ENCODE results near the gene ZNF598. TPM values are rescaled to one million over a fixed set of nuclear protein-coding genes. Genes with fewer than 3 reads are reported as not detected.

ZNF598 gene
- total RNA-seq, 1 experiment from 2014 or later: 72.4 TPM

DNA sequence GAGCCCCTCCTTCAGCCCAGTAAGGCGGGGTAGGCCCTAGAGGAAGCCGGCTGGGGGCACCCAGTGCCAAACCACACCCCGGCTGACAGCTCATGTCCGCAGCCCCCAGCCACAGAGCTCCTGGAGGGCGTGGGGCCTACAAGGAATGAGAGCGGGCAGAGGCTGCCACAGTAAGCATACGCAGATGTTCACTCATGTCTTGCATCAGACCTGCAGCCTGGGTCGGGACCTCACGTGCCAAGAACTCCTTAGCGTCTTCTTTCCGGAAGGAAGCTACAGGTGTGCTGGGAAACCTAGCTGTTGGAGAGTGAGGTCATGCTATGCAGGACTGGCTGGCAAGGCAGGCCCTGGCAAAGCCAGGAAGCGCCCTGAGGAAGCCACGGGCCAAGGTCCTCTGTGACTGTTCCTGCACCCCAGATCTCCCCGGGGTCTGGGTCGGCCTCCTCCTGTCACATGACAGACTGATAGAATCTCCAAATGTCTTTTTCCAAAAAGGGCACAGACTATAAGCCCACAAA, 1.6 kb downstream of the ZNF598 start:
- peak overlapping the region; percentile 40 for H3K27ac Mint-ChIP-seq (ENCODE audit: unreplicated experiment)

DNA sequence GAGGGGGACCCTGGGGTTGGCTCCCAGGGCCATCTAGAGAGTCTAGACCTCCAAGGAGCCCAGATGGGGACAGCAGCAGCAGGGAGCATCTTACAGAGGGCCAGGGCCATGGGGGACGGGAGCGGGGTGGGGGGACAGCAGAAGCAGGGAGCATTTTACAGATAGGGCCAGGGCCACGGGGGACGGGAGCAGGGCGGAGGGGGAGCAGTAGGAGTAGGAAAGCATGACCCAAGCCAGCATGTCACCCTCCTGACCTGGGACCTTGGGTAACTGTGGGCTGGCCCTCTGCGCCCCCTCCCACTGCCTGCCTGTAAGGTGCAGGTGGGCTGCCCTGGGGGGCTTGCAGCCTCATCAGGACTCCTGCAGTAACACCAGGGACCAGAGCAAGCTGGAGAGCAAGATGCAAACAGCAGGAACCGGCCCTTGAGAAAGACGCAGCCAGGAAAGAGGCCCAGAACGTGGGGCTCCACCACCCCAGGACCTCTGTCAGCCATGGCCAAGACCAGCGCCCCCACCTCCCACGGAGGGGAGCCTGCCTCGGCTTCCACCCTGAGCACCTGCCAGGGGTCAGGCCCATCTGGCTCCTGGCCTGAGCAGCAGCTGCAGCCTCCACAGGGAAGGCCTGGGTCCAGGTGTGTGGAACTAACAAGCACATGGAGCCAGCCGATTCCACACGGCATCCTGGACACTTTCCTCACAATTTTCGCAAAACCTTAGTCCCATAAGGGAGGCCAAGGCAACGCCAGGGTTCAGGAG, 2.4 kb downstream of the ZNF598 start:
- peaks cover 38% of the 10 kb centered on the region for H3K4me1 Mint-ChIP-seq (ENCODE audit: low read depth, unreplicated experiment)
- H3K36me3 Mint-ChIP-seq (ENCODE audit: insufficient read depth, unreplicated experiment): peaks cover 45% of the 10 kb centered on the region
- H3K27me3 Mint-ChIP-seq (ENCODE audit: unreplicated experiment): no peaks in the 10 kb centered on the region
- BruUV-seq (replicated peaks): no TSS peak
- DNase-seq: no peak
- CTCF ChIA-PET: interaction anchor here (1.1 to 1.6 kb wide), 3 partner anchors 26 to 133 kb away, joined by 3 to 6 read pairs (median 3); partner anchors contain the start of gene RPS2
- TF ChIP-seq, protein P1, sequence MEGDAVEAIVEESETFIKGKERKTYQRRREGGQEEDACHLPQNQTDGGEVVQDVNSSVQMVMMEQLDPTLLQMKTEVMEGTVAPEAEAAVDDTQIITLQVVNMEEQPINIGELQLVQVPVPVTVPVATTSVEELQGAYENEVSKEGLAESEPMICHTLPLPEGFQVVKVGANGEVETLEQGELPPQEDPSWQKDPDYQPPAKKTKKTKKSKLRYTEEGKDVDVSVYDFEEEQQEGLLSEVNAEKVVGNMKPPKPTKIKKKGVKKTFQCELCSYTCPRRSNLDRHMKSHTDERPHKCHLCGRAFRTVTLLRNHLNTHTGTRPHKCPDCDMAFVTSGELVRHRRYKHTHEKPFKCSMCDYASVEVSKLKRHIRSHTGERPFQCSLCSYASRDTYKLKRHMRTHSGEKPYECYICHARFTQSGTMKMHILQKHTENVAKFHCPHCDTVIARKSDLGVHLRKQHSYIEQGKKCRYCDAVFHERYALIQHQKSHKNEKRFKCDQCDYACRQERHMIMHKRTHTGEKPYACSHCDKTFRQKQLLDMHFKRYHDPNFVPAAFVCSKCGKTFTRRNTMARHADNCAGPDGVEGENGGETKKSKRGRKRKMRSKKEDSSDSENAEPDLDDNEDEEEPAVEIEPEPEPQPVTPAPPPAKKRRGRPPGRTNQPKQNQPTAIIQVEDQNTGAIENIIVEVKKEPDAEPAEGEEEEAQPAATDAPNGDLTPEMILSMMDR (IDR thresholded peaks at IDR 0.05; ENCODE audit: unreplicated experiment): no peak
- H3K27ac Mint-ChIP-seq (ENCODE audit: unreplicated experiment): peak overlapping the region; percentile 40
- peak overlapping the region; percentile 89 for H3K4me3 Mint-ChIP-seq (ENCODE audit: low read depth, unreplicated experiment)
- intact Hi-C loops (cut with micrococcal nuclease; ENCODE audit: unreplicated experiment): no loop called here
- H3K9me3 Mint-ChIP-seq (ENCODE audit: low read depth, unreplicated experiment): no peaks in the 10 kb centered on the region

More for the DNA sequence above, 1.6 kb downstream of the ZNF598 start:
- Mint-ChIP-seq H3K36me3 (ENCODE audit: insufficient read depth, unreplicated experiment) (peaks cover 44% of the 10 kb centered on the region), H3K9me3 (ENCODE audit: low read depth, unreplicated experiment) (no peaks in the 10 kb centered on the region), H3K4me3 (ENCODE audit: low read depth, unreplicated experiment) (peak overlapping the region; percentile 89), H3K4me1 (ENCODE audit: low read depth, unreplicated experiment) (peaks cover 38% of the 10 kb centered on the region), H3K27me3 (ENCODE audit: unreplicated experiment) (no peaks in the 10 kb centered on the region)
- intact Hi-C loops (cut with micrococcal nuclease; ENCODE audit: unreplicated experiment): no loop called here
- TF ChIP-seq, protein P1 (IDR thresholded peaks at IDR 0.05; ENCODE audit: unreplicated experiment): no peak
- peak; percentile 66 for DNase-seq
- BruUV-seq (replicated peaks): TSS peak; percentile 78
- CTCF ChIA-PET: interaction anchor here (0.7 to 1.6 kb wide), 6 partner anchors 13 to 140 kb away, joined by 3 to 6 read pairs (median 4); partner anchors contain the start of genes RAB26 and RPS2

DNA sequence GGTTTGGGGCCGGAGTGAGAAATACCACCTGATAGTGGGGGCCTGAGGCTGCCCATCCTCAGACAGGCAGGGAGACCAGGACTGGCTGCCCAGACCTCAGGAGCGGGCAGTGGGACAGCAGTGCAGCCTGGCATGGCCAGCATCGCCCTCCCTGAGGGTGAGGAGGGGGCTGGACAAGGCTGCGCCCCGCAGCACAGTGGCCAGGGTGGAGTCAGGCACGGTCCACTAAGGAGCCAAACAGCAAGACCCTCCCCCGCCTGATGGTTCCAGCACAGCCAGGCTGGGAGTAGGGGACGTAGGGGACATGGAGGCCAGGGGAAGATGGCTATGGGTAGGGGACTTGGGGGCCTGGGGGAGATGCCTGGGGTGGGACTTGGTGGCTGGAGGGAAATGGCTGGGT, 3.3 kb downstream of the ZNF598 start:
- TF ChIP-seq, protein P1 (IDR thresholded peaks at IDR 0.05; ENCODE audit: unreplicated experiment): no peak
- H3K9me3 Mint-ChIP-seq (ENCODE audit: low read depth, unreplicated experiment): no peaks in the 10 kb centered on the region
- DNase-seq: no peak
- no TSS peak for BruUV-seq (replicated peaks)
- no peaks in the 10 kb centered on the region for H3K27me3 Mint-ChIP-seq (ENCODE audit: unreplicated experiment)
- H3K4me1 Mint-ChIP-seq (ENCODE audit: low read depth, unreplicated experiment): peaks cover 38% of the 10 kb centered on the region
- intact Hi-C loops (cut with micrococcal nuclease; ENCODE audit: unreplicated experiment): no loop called here
- peak overlapping the region; percentile 89 for H3K4me3 Mint-ChIP-seq (ENCODE audit: low read depth, unreplicated experiment)
- peaks cover 48% of the 10 kb centered on the region for H3K36me3 Mint-ChIP-seq (ENCODE audit: insufficient read depth, unreplicated experiment)
- CTCF ChIA-PET: no interaction called here
- H3K27ac Mint-ChIP-seq (ENCODE audit: unreplicated experiment): peak overlapping the region; percentile 10

DNA sequence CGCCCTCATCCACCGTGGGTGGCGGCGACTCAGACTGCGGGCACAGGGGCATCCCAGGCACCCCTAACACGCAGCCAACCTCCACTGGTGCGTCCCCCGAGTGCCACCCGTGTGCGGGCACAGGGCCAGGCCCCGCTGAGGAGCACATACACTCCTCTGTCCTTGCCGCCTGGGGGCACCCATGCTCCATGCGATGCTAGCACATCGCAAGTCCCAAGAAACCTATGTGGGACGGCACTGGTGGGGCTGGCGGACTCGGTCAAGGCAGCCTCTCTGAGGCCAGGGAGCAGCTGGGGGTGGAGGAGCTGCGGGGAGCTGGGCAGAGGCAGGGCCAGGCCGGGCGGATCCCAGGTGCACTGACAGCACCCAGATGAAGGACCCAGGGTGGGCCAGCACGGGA, 4.0 kb downstream of the ZNF598 start:
- H3K27ac Mint-ChIP-seq (ENCODE audit: unreplicated experiment): peak overlapping the region; percentile 10
- no peaks in the 10 kb centered on the region for H3K27me3 Mint-ChIP-seq (ENCODE audit: unreplicated experiment)
- peaks cover 53% of the 10 kb centered on the region for H3K36me3 Mint-ChIP-seq (ENCODE audit: insufficient read depth, unreplicated experiment)
- DNase-seq: no peak
- peaks cover 38% of the 10 kb centered on the region for H3K4me1 Mint-ChIP-seq (ENCODE audit: low read depth, unreplicated experiment)
- intact Hi-C loops (cut with micrococcal nuclease; ENCODE audit: unreplicated experiment): no loop called here
- CTCF ChIA-PET: no interaction called here
- no peaks in the 10 kb centered on the region for H3K9me3 Mint-ChIP-seq (ENCODE audit: low read depth, unreplicated experiment)
- BruUV-seq (replicated peaks): no TSS peak
- H3K4me3 Mint-ChIP-seq (ENCODE audit: low read depth, unreplicated experiment): peak overlapping the region; percentile 89
- TF ChIP-seq, protein P1 (IDR thresholded peaks at IDR 0.05; ENCODE audit: unreplicated experiment): no peak

Measured in Calu3 (cell line).